Small intestine (tissue), 7 donors: ENCODE results near the gene CRACR2A. TPM values are rescaled to one million over a fixed set of nuclear protein-coding genes. Genes with fewer than 3 reads are reported as not detected.

Source experiments
- DNase-seq, 2 donors: peaks; one replicate each; pipeline versions ENCODE4 v3.0.0 to v3.0.0-alpha.2; 2013
- FAIRE-seq: peaks from 2 replicates; lab custom pipeline; 2012; peaks lifted over from hg19 to GRCh38; lab: Jason Lieb, UNC
- H3K27ac ChIP-seq, 3 donors: one replicate each; pipeline ENCODE4 v1.5.1; 2013; ENCODE audit warnings: low read length in 2 of 3, mild to moderate bottlenecking in 2 of 3, control low read depth in 1 of 3, inconsistent platforms in 1 of 3, low read depth in 1 of 3, moderate library complexity in 1 of 3
- H3K27me3 ChIP-seq, 3 donors: one replicate each; pipeline ENCODE4 v1.6.1; 2013; ENCODE audit warnings: low read length in 3 of 3, inconsistent platforms in 1 of 3; ENCODE audit not compliant: control insufficient read depth in 3 of 3, insufficient read depth in 3 of 3
- H3K36me3 ChIP-seq, 3 donors: one replicate each; pipeline ENCODE4 v1.6.1; 2013; ENCODE audit warnings: low read length in 3 of 3, inconsistent platforms in 1 of 3, low read depth in 1 of 3, mild to moderate bottlenecking in 1 of 3, moderate library complexity in 1 of 3; ENCODE audit not compliant: control insufficient read depth in 3 of 3, insufficient read depth in 2 of 3
- H3K4me1 ChIP-seq, 3 donors: one replicate each; pipeline ENCODE4 v1.6.1; 2013; ENCODE audit warnings: low read length in 2 of 3, inconsistent platforms in 1 of 3, low read depth in 1 of 3, mild to moderate bottlenecking in 1 of 3, moderate library complexity in 1 of 3; ENCODE audit not compliant: control insufficient read depth in 3 of 3, insufficient read depth in 2 of 3
- H3K4me3 ChIP-seq, 3 donors: one replicate each; pipeline ENCODE4 v1.5.1; 2013; ENCODE audit warnings: low read length in 3 of 3, control low read depth in 1 of 3, inconsistent platforms in 1 of 3, low read depth in 1 of 3, mild to moderate bottlenecking in 1 of 3, moderate library complexity in 1 of 3
- H3K9me3 ChIP-seq, 2 donors: one replicate each; pipeline ENCODE4 v1.6.1; 2013; ENCODE audit warnings: low read depth in 1 of 2, low read length in 1 of 2; ENCODE audit not compliant: control insufficient read depth in 2 of 2, insufficient read depth in 1 of 2
- WGBS, 3 donors: extraction: QIAGEN DNeasy Blood & Tissue Kit; methylation state at CpG; one replicate each; pipeline ENCODE4 v1.1.7; 2013; 5-methylcytosine and 5-hydroxymethylcytosine counted together
- polyA plus RNA-seq, 4 donors: library from polyadenylated mRNA; stranded (reverse) in 3 of 4; unstranded in 1 of 4; fragments of 200-250 nt in 3 of 4; fragments of 120-200 nt in 1 of 4; gene quantifications; one replicate each; pipeline versions ENCODE4 v1.2.1 to v1.2.3, GENCODE V29; 2013
- donor health status: healthy with polysubstance abuse.
- donor health status: control.
- donor health status: control.
- donor health status: Bipolar disorder and iron deficiency.
- donor health status: healthy.

Gene CRACR2A
- polyA plus RNA-seq, 4 donors: 5.1 to 16.3 (median 8.8) TPM

DNA sequence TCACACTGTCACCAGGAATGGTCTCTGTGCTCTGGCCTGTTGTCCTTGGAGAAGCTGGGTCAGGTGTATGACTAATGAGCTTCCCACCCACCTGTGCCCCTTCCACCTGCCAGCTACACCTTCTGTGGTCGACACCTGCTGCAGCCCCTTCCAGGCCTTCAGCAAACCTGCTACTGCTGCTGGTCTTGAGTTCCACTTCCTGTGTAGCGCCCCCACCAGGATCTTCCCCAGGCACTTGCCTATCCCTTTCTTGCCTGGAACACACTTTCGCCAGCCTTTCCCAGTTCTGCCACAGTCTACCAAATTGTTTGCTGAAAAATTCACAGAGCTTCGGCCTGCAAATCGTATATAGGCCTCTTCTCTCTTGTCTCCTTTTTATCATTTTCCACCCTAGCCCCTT is 75.3 kb downstream of the CRACR2A start:
- FAIRE-seq (no peak), DNase-seq (no peak)
- no peak overlapping the region for H3K27ac ChIP-seq
- no peaks in the 10 kb centered on the region for H3K9me3 ChIP-seq
- H3K4me1 ChIP-seq: no peaks in the 10 kb centered on the region
- no peaks in the 10 kb centered on the region for H3K27me3 ChIP-seq
- H3K36me3 ChIP-seq: peaks cover 0 to 3% (median 0%) of the 10 kb centered on the region in 3 donors
- WGBS, 3 donors: 93 to 97% (median 96%) methylated on average over 5 of the region's 5 CpGs
- no peak overlapping the region for H3K4me3 ChIP-seq

DNA sequence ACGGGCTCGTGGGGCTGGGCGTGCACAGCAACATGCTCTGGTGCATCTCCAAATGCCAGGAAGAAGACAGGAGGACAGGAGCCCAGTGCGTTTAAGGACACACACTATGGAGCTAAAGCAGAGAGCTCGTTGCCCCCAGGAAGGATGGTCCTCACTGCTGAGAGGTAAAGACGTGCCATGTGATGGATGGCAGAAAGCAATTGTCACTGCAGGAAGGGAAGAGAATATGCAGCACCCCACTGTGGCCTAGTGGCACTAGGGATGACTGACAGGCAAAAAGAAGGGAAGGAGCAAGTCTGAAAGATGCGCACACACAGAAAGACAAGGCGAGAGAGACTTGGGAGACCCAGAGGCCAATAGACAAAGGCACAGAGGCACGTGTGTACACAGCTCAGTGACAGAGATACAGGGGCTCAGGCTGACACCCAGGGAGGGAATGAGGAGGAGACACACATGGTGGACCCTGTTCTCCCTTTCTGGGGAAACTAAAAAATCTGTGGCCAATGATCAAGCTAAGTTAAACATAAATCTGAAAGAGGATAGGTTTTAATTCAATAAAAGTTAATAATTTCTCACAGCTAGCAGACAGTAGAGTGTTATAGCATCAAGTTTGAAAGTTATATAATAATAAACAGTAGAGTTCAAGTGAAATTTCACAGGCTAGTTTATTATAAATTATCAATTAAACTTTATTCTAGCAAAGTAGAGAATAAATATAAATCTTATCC is 78.8 kb downstream of the CRACR2A start:
- Histone ChIP-seq H3K4me3 (no peak overlapping the region), H3K4me1 (no peaks in the 10 kb centered on the region), H3K9me3 (no peaks in the 10 kb centered on the region), H3K27ac (no peak overlapping the region), H3K27me3 (no peaks in the 10 kb centered on the region), H3K36me3 (peaks cover 0 to 4% (median 0%) of the 10 kb centered on the region in 3 donors)
- DNase-seq: peak in 1 of 2 donors; percentile 12
- FAIRE-seq: no peak
- WGBS, 3 donors: 67 to 80% (median 76%) methylated on average over 9 of the region's 9 CpGs

DNA sequence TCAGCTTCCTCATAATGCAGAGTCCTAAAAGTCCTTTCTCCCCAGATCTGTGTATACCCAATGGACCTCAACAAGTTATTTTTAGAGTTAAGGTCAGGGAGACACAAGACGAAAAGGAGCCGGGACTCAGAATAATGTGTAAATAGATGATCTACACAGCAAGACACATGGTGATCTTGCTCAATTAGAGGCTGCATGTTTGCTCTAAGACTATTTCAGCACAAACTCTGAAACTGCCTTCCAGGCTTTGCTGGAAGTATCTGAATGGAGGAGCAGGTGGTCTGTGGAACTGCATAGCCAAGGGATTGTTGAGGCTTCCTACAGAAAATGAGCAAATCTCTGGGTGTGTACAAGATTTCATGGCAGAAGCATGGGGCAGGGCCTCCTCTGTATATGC is 80.8 kb downstream of the CRACR2A start:
- FAIRE-seq: no peak
- WGBS, 3 donors: 75 to 96% (median 95%) methylated on average over 2 of the region's 2 CpGs
- no peaks in the 10 kb centered on the region for H3K27me3 ChIP-seq
- no peaks in the 10 kb centered on the region for H3K9me3 ChIP-seq
- H3K36me3 ChIP-seq: peaks cover 0 to 4% (median 0%) of the 10 kb centered on the region in 3 donors
- DNase-seq: no peak
- H3K27ac ChIP-seq: no peak overlapping the region
- H3K4me1 ChIP-seq: no peaks in the 10 kb centered on the region
- H3K4me3 ChIP-seq: no peak overlapping the region

DNA sequence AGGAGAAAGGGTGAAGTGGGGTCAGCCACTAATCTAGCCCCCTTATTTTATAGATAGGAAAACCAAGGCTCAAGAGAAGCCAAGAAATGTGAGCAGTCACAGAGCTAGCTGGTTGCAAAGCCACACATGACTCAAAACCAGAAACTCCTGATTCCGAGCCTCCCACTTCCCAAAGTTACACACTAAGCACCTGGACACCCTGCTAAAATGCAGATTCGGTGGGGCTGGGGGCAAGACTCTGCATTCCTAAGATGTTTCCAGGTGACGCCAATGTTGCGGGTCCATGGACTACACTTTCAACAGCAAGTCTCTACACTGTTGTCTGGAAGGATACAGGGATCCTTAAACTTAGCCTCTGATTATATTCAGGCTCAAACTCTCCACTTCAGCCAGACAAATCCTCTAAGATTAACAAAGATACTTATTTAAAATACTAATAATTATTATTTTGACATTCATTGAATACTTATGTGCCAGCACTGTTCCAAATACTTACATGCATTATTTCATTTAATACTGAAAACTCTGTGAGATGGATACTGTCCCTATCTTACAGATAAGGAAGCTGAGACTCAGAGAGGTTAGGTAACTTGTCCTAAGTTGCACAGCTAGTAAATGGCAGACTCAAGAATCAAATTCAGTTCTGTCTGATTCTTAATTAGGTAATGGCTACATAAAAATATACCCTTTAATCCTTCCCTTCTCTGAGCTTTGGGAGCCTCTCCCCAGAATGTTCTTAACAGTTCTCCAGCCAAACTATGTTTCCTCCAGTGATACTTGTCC is 81.4 kb downstream of the CRACR2A start:
- FAIRE-seq: no peak
- H3K27ac ChIP-seq: no peak overlapping the region
- no peaks in the 10 kb centered on the region for H3K4me1 ChIP-seq
- 87 to 94% (median 92%) methylated on average over 4 of the region's 4 CpGs for WGBS, 3 donors
- H3K36me3 ChIP-seq: peaks cover 0 to 4% (median 0%) of the 10 kb centered on the region in 3 donors
- no peaks in the 10 kb centered on the region for H3K9me3 ChIP-seq
- DNase-seq: no peak
- H3K27me3 ChIP-seq: no peaks in the 10 kb centered on the region
- H3K4me3 ChIP-seq: no peak overlapping the region

DNA sequence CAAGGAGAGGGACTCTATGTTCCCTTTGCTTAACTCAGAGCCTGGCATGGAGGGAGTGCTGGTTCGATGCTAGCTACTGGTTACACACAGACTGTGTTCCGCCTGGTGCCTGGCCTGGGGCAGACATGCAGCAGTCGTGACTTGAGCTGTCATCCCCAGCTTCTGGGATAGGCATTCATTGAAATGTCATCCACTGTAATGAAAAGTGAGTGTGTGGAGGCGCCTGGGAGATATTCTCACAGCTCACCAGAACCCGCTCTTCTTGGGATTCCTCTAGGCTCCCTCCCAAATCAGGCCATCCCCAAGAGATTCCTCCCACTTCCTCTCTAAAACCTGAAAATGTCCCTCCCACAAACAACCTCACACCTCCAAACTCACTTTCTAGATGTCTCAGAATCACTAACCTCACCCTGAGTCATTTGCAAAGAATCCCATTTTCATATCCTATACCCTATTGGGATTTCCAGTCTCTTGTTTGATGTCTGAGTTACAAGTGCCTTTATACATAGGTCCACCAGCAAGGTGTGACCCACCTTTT is 82.8 kb downstream of the CRACR2A start:
- FAIRE-seq: no peak
- no peak for DNase-seq
- Histone ChIP-seq H3K27ac (no peak overlapping the region), H3K4me1 (no peaks in the 10 kb centered on the region), H3K4me3 (no peak overlapping the region), H3K9me3 (no peaks in the 10 kb centered on the region), H3K36me3 (peaks cover 0 to 4% (median 0%) of the 10 kb centered on the region in 3 donors), H3K27me3 (no peaks in the 10 kb centered on the region)
- 95 to 96% (median 95%) methylated on average over 5 of the region's 5 CpGs for WGBS, 3 donors

DNA sequence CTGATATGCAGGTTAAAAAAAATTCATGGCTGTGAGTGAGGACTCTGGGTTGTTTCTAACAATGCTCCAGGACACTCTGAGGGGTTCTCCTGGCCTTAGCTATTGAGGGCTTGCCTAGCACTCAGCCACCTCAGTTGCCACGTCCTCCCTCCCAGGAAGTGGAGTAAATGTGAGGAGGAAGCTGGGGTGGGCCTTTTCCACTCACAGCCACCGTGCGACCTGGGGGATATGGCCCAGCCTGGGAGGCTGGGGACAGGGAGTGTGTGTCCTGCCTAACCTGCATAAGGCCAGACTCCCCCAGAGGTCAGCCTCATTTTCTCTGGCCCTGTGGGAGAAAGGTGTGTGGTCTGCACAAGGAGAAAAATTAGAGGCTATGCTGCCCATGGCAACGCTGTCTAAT is 83.3 kb downstream of the CRACR2A start:
- Histone ChIP-seq H3K27ac (no peak overlapping the region), H3K36me3 (peaks cover 0 to 4% (median 0%) of the 10 kb centered on the region in 3 donors), H3K4me3 (no peak overlapping the region), H3K4me1 (no peaks in the 10 kb centered on the region), H3K27me3 (no peaks in the 10 kb centered on the region), H3K9me3 (no peaks in the 10 kb centered on the region)
- FAIRE-seq: no peak
- WGBS, 3 donors: 69 to 75% (median 74%) methylated on average over 4 of the region's 4 CpGs
- DNase-seq: no peak

DNA sequence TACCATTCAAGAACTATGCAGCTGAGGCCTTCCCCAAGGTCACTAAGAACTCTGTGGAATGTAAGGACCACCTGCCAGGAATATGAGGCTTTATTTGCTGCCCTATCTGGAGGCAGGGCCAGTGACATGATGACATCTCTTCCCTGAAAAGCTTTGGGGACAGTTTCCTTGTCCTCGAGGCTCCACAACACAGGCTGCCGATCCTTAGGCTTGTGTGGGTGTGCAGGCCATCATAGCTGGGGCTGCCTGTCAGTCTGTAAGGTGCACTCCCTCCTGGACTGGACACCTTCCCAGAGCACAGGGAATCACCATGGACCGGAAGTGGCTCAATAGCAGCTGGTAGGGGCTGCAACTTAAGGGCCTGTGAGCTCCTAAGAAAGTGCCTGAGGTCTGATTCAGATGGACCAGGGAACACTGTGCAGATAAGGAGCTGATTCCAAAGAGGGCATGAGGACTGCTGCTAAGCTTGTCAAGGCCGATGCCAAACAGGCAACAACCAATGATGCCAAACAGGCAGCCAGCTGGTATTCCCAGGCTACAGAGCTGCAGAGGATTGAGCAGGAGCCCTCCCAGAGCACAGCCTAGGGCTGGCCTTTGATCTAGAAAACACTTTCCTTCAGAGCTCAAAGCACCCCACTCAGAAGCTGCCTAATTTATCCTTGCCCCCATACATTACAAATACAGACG is 84.3 kb downstream of the CRACR2A start:
- H3K9me3 ChIP-seq: no peaks in the 10 kb centered on the region
- no peak for FAIRE-seq
- H3K27ac ChIP-seq: no peak overlapping the region
- H3K4me3 ChIP-seq: no peak overlapping the region
- no peaks in the 10 kb centered on the region for H3K27me3 ChIP-seq
- no peak for DNase-seq
- WGBS, 3 donors: 84 to 92% (median 85%) methylated on average over 5 of the region's 5 CpGs
- H3K4me1 ChIP-seq: no peaks in the 10 kb centered on the region
- H3K36me3 ChIP-seq: peaks cover 0 to 4% (median 0%) of the 10 kb centered on the region in 3 donors

DNA sequence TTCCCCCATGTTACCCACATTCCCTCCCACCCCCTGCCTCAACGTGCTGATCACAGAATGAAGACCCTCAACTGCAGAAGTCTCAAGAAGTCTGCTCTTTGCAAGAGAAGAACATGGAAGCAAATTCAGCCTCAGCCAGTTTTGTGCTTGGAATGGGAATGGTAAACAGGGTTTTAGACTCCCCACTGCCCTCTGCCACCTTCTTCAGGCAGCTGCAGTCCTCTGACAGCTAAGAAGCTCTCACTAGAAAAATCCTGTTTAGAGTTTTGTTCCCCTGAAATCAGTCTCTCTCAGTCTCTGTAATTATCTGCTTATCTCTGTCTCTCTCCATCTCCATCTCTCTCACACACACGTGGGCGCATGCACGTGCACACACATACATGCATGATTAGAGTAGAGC is 85.4 kb downstream of the CRACR2A start:
- Histone ChIP-seq H3K4me3 (no peak overlapping the region), H3K27ac (no peak overlapping the region), H3K27me3 (no peaks in the 10 kb centered on the region), H3K4me1 (no peaks in the 10 kb centered on the region), H3K36me3 (peaks cover 0 to 4% (median 0%) of the 10 kb centered on the region in 3 donors), H3K9me3 (no peaks in the 10 kb centered on the region)
- FAIRE-seq (no peak), DNase-seq (no peak)
- WGBS, 3 donors: 75 to 84% (median 80%) methylated on average over 4 of the region's 4 CpGs
